B cell (primary cell): ENCODE data around the gene SRC.

ENCODE experiments used
- EZH2 ChIP-seq: IDR thresholded peaks from 2 replicates; pipeline ENCODE4 v1.6.1; 2012; ENCODE audit warnings: borderline replicate concordance, low read depth, mild to moderate bottlenecking, moderate library complexity, low read length; ENCODE audit not compliant: insufficient read depth, poor library complexity, severe bottlenecking
- TF ChIP-seq, protein P1 (sequence below): fragments of 200-600 bp; IDR thresholded peaks from one replicate; pipeline ENCODE4 v1.8.0; 2022; ENCODE audit warnings: antibody characterized with exemption, mild to moderate bottlenecking

DNA sequence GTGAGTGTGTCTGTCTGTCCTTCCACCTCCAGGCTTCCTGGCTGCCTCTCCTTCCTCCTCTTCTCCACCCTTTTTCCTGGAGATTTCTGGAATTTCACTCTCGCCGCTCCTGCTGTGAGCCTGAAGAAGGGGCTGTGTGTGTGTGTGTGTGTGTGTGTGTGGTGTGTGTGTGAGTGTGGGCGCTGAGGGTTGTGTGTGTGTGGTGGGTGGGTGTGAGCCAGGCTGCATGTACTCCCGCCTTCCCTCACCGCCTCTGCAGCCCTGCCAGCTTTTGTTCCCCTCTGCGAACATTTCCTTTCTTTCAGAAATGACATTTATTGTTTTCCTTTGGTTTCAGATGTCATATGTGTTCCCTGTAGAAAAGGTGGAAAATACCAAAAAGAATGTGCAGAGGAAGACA lies 76.0 kb downstream of the SRC start:
- TF ChIP-seq, protein P1, sequence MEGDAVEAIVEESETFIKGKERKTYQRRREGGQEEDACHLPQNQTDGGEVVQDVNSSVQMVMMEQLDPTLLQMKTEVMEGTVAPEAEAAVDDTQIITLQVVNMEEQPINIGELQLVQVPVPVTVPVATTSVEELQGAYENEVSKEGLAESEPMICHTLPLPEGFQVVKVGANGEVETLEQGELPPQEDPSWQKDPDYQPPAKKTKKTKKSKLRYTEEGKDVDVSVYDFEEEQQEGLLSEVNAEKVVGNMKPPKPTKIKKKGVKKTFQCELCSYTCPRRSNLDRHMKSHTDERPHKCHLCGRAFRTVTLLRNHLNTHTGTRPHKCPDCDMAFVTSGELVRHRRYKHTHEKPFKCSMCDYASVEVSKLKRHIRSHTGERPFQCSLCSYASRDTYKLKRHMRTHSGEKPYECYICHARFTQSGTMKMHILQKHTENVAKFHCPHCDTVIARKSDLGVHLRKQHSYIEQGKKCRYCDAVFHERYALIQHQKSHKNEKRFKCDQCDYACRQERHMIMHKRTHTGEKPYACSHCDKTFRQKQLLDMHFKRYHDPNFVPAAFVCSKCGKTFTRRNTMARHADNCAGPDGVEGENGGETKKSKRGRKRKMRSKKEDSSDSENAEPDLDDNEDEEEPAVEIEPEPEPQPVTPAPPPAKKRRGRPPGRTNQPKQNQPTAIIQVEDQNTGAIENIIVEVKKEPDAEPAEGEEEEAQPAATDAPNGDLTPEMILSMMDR, result no peak
- TF ChIP-seq EZH2, result no peak
